GM19324 (cell line): Measurements from ENCODE around the gene TFEB.

Source experiments
- ATAC-seq: cut with Tn5 transposase; IDR thresholded peaks from one replicate; pipeline ENCODE4 v1.9.1; 2021; ENCODE audit warnings: mild to moderate bottlenecking, moderate library complexity; ENCODE audit not compliant: unreplicated experiment, low FRiP score

Gene TFEB

GRCh38 chr6:41709375-41709774 lies 26.0 kb downstream of the TFEB start:
- ATAC-seq = no peak

- ATAC-seq = no peak
Observed at GRCh38 chr6:41708856-41709255, 26.6 kb downstream of the TFEB start.

- ATAC-seq = no peak
Observed at GRCh38 chr6:41707565-41708200, 27.7 kb downstream of the TFEB start.

GRCh38 chr6:41706876-41707564 lies 28.4 kb downstream of the TFEB start:
- ATAC-seq = no peak

- ATAC-seq = peak; percentile 75
Observed at GRCh38 chr6:41705996-41706835, 29.2 kb downstream of the TFEB start.

- peak; percentile 1 for ATAC-seq
Observed at GRCh38 chr6:41705311-41705995, 30.0 kb downstream of the TFEB start.

- no peak for ATAC-seq
Observed at GRCh38 chr6:41704656-41705310, 30.6 kb downstream of the TFEB start.

GRCh38 chr6:41704028-41704427 lies 31.4 kb downstream of the TFEB start:
- ATAC-seq = no peak

GRCh38 chr6:41702771-41703494 lies 32.5 kb downstream of the TFEB start:
- no peak for ATAC-seq

- no peak for ATAC-seq
Observed at GRCh38 chr6:41702089-41702745, 33.2 kb downstream of the TFEB start.

- no peak for ATAC-seq
Observed at GRCh38 chr6:41700463-41701347, 34.7 kb downstream of the TFEB start.

GRCh38 chr6:41699063-41699462 lies 36.3 kb downstream of the TFEB start:
- ATAC-seq = no peak

GRCh38 chr6:41697861-41698781 lies 37.3 kb downstream of the TFEB start:
- ATAC-seq = no peak

GRCh38 chr6:41696788-41697187 lies 38.6 kb downstream of the TFEB start:
- ATAC-seq = no peak

- no peak for ATAC-seq
Observed at GRCh38 chr6:41695825-41696224, 39.6 kb downstream of the TFEB start.

- no peak for ATAC-seq
Observed at GRCh38 chr6:41694815-41695526, 40.4 kb downstream of the TFEB start.
